GM12892 (cell line): ENCODE results near the gene CEP20.

Source experiments
- POLR2A ChIP-seq: IDR thresholded peaks from 2 replicates; pipeline ENCODE4 v1.6.1; 2011; ENCODE audit warnings: low read depth, low read length, control low read depth
- POLR2AphosphoS5 ChIP-seq: IDR thresholded peaks from 2 replicates; pipeline ENCODE4 v1.6.1; 2011; ENCODE audit warnings: low read depth, low read length, control low read depth

DNA sequence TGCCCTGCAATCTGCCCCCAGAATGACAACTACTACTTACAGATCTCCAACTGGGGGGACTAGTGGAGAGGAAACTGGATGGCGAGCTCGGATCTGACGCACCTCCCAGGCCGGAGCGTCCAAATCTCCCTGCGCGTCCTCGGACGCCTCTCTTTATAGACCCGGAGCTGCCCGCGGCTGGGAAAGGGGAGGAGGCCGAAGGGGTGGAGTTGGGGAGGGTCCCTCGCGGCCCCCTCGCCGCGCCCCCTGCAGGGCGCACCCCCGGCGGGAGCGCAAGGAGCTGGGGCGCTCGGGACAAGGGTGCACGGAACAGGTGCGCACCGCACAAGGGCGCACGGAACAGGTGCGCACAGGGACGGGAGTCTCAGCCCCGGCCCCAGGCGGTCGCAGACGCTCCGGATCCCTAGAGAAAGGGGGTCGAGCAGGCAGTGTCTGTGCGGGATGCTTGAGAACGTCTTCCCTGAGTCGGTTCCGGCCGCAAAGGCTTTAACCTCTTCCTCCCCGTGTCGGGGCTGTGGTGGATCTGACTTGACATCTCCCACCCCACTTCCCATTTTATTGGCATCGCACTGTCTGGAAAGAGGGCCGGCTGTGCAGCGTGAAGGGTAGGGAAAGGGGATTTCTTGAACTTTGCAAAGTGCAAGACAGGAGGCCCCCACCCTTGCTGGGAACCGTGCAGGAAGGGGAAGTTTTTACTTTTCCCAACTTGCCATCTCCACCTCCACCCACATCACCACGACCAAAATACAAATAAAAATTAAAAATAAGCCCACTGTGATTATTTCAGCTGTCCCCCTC lies 31.3 kb downstream of the CEP20 start, which contains the start of gene MYH11:
- TF ChIP-seq POLR2A: no peak
- no peak for TF ChIP-seq POLR2AphosphoS5
